Measurements from ENCODE around the gene ATL3. TPM values are rescaled to one million over a fixed set of nuclear protein-coding genes. Genes with fewer than 3 reads are reported as not detected.

Gene ATL3
- total and polyA plus RNA-seq, 8 donors = 5.7 to 99.3 (median 23.7) TPM

- Histone ChIP-seq H3K4me1 (peaks cover 34 to 42% (median 37%) of the 10 kb centered on the region in 4 donors), H3K4me3 (peak overlapping the region in 1 of 4 donors; percentile 79), H3K36me3 (peaks cover 0 to 3% (median 0%) of the 10 kb centered on the region in 4 donors), H3K27ac (peak overlapping the region; percentile 96 to 100 (median 99)), H3K9me3 (no peaks in the 10 kb centered on the region), H3K27me3 (no peaks in the 10 kb centered on the region)
- no peak for TF ChIP-seq EP300 (IDR thresholded peaks at IDR 0.05)
- no peak for TF ChIP-seq CTCF (IDR thresholded peaks at IDR 0.05)
- TF ChIP-seq POLR2AphosphoS5 (IDR thresholded peaks at IDR 0.05) = no peak
- TF ChIP-seq POLR2A (IDR thresholded peaks at IDR 0.05) = no peak
- 97 to 99% (median 98%) methylated on average over 16 of the region's 16 CpGs for WGBS, 5 donors
- no peak for DNase-seq
- intact Hi-C loops (cut with DNase I; ENCODE audit: low total_unique reads) = no loop called here
Measured at GRCh38 chr11:63672156-63672463, 934 bp upstream of the ATL3 start.

GRCh38 chr11:63670433-63671321 lies 499 bp downstream of the ATL3 start:
- Histone ChIP-seq H3K4me1 (peaks cover 43 to 56% (median 51%) of the 10 kb centered on the region in 4 donors), H3K36me3 (peaks cover 0 to 5% (median 2%) of the 10 kb centered on the region in 4 donors), H3K27ac (peak overlapping the region; percentile 96 to 100 (median 99)), H3K27me3 (no peaks in the 10 kb centered on the region), H3K9me3 (no peaks in the 10 kb centered on the region), H3K4me3 (peak overlapping the region; percentile 70 to 92 (median 83))
- WGBS, 5 donors = 2 to 4% (median 2%) methylated on average over 14 to 63 of the region's 63 CpGs
- intact Hi-C loops (cut with DNase I; ENCODE audit: low total_unique reads) = no loop called here
- DNase-seq = peak; percentile 72 to 77
- TF ChIP-seq POLR2A (IDR thresholded peaks at IDR 0.05) = no peak
- TF ChIP-seq CTCF (IDR thresholded peaks at IDR 0.05) = peak in 3 of 7 experiments; percentile 11 to 35 (median 26)
- TF ChIP-seq POLR2AphosphoS5 (IDR thresholded peaks at IDR 0.05) = peak in 2 of 3 donors; percentile 4 to 31
- TF ChIP-seq EP300 (IDR thresholded peaks at IDR 0.05) = no peak

- TF ChIP-seq EP300 (IDR thresholded peaks at IDR 0.05) (no peak), POLR2A (IDR thresholded peaks at IDR 0.05) (no peak), POLR2AphosphoS5 (IDR thresholded peaks at IDR 0.05) (no peak), CTCF (IDR thresholded peaks at IDR 0.05) (no peak)
- Histone ChIP-seq H3K4me1 (peaks cover 43 to 61% (median 51%) of the 10 kb centered on the region in 4 donors), H3K36me3 (peaks cover 0 to 5% (median 2%) of the 10 kb centered on the region in 4 donors), H3K27ac (peak overlapping the region in 4 of 5 donors; percentile 96 to 100 (median 99)), H3K4me3 (peak overlapping the region; percentile 70 to 92 (median 83)), H3K9me3 (no peaks in the 10 kb centered on the region), H3K27me3 (no peaks in the 10 kb centered on the region)
- intact Hi-C loops (cut with DNase I; ENCODE audit: low total_unique reads) = no loop called here
- no peak for DNase-seq
- 28 to 46% (median 43%) methylated on average over 7 of the region's 7 CpGs for WGBS, 5 donors
Measured at GRCh38 chr11:63670096-63670432, 1.1 kb downstream of the ATL3 start.

- Histone ChIP-seq H3K9me3 (no peaks in the 10 kb centered on the region), H3K27me3 (no peaks in the 10 kb centered on the region), H3K36me3 (peaks cover 0 to 5% (median 2%) of the 10 kb centered on the region in 4 donors), H3K27ac (peak overlapping the region in 4 of 5 donors; percentile 25 to 100 (median 62)), H3K4me1 (peaks cover 43 to 78% (median 61%) of the 10 kb centered on the region in 4 donors), H3K4me3 (no peak overlapping the region)
- WGBS, 5 donors = 55 to 66% (median 62%) methylated on average over 3 of the region's 3 CpGs
- intact Hi-C loops (cut with DNase I; ENCODE audit: low total_unique reads) = no loop called here
- no peak for TF ChIP-seq POLR2A (IDR thresholded peaks at IDR 0.05)
- TF ChIP-seq CTCF (IDR thresholded peaks at IDR 0.05) = no peak
- TF ChIP-seq EP300 (IDR thresholded peaks at IDR 0.05) = no peak
- TF ChIP-seq POLR2AphosphoS5 (IDR thresholded peaks at IDR 0.05) = no peak
- peak in 1 of 2 donors; percentile 36 for DNase-seq
Measured at GRCh38 chr11:63667995-63668795, 3.0 kb downstream of the ATL3 start.

Measured in stomach (tissue), 9 donors.